H9 (cell line): ENCODE data around the gene STX16. TPM values are rescaled to one million over a fixed set of nuclear protein-coding genes. Genes with fewer than 3 reads are reported as not detected.

Experiments used
- DNase-seq: peaks from one replicate; pipeline ENCODE4 v3.0.0-alpha.2; 2017
- H2AFZ ChIP-seq: one replicate; pipeline ENCODE4 v1.6.1; 2013; ENCODE audit warnings: mild to moderate bottlenecking, low read length, control low read depth, moderate library complexity
- H2AK5ac ChIP-seq: 2 replicates; pipeline ENCODE4 v1.6.1; 2013; ENCODE audit warnings: low read length, control low read depth, mixed read lengths; ENCODE audit not compliant: insufficient read length
- H2BK120ac ChIP-seq: one replicate; pipeline ENCODE4 v1.6.1; 2013; ENCODE audit warnings: low read depth, mild to moderate bottlenecking, low read length, control low read depth, inconsistent platforms; ENCODE audit not compliant: poor library complexity, severe bottlenecking
- H2BK12ac ChIP-seq: 2 replicates; pipeline ENCODE4 v1.6.1; 2013; ENCODE audit warnings: low read length, control low read depth, mixed read lengths, low read depth; ENCODE audit not compliant: insufficient read length
- H2BK15ac ChIP-seq: 2 replicates; pipeline ENCODE4 v1.6.1; 2013; ENCODE audit warnings: low read depth, low read length, control low read depth
- H2BK20ac ChIP-seq: one replicate; pipeline ENCODE4 v1.6.1; 2013; ENCODE audit warnings: low read depth, mild to moderate bottlenecking, low read length, control low read depth, inconsistent platforms; ENCODE audit not compliant: poor library complexity, severe bottlenecking
- H2BK5ac ChIP-seq: 2 replicates; pipeline ENCODE4 v1.6.1; 2013; ENCODE audit warnings: low read length, control low read depth, mixed read lengths; ENCODE audit not compliant: insufficient read length
- H3K14ac ChIP-seq: 2 replicates; pipeline ENCODE4 v1.6.1; 2013; ENCODE audit warnings: low read length, control low read depth; ENCODE audit not compliant: insufficient read depth
- H3K18ac ChIP-seq: 2 replicates; pipeline ENCODE4 v1.6.1; 2013; ENCODE audit warnings: low read depth, mild to moderate bottlenecking, mixed read lengths, low read length, control low read depth; ENCODE audit not compliant: insufficient read length
- H3K23ac ChIP-seq: 2 replicates; pipeline ENCODE4 v1.6.1; 2013; ENCODE audit warnings: low read length, control low read depth, mixed read lengths, low read depth; ENCODE audit not compliant: insufficient read length
- H3K23me2 ChIP-seq: 2 replicates; pipeline ENCODE4 v1.6.1; 2013; ENCODE audit warnings: low read depth, mild to moderate bottlenecking, mixed read lengths, low read length, control low read depth; ENCODE audit not compliant: insufficient read length, poor library complexity, severe bottlenecking
- H3K27ac ChIP-seq: 2 replicates; pipeline ENCODE4 v1.5.1; 2013; ENCODE audit warnings: low read length, control low read depth, mixed read lengths, low read depth; ENCODE audit not compliant: insufficient read length
- H3K27me3 ChIP-seq: 2 replicates; pipeline ENCODE4 v1.6.1; 2013; ENCODE audit warnings: low read length, control low read depth, inconsistent platforms; ENCODE audit not compliant: insufficient read depth
- H3K4ac ChIP-seq: 2 replicates; pipeline ENCODE4 v1.6.1; 2013; ENCODE audit warnings: low read depth, mild to moderate bottlenecking, control low read depth, inconsistent platforms, low read length, moderate library complexity
- H3K4me1 ChIP-seq: 2 replicates; pipeline ENCODE4 v1.6.1; 2013; ENCODE audit warnings: low read length, control low read depth, inconsistent platforms; ENCODE audit not compliant: insufficient read depth
- H3K4me2 ChIP-seq: 2 replicates; pipeline ENCODE4 v1.6.1; 2013; ENCODE audit warnings: low read length, control low read depth, mixed read lengths; ENCODE audit not compliant: insufficient read length, insufficient read depth
- H3K56ac ChIP-seq: 2 replicates; pipeline ENCODE4 v1.6.1; 2013; ENCODE audit warnings: low read depth, mild to moderate bottlenecking, mixed read lengths, low read length, control low read depth; ENCODE audit not compliant: insufficient read length
- H3K79me1 ChIP-seq: 2 replicates; pipeline ENCODE4 v1.6.1; 2013; ENCODE audit warnings: low read depth, mild to moderate bottlenecking, moderate library complexity, low read length, control low read depth, inconsistent platforms; ENCODE audit not compliant: insufficient read depth, poor library complexity, severe bottlenecking
- H3K79me2 ChIP-seq: 2 replicates; pipeline ENCODE4 v1.6.1; 2013; ENCODE audit warnings: low read length, control low read depth, inconsistent platforms; ENCODE audit not compliant: insufficient read depth
- H3K9ac ChIP-seq: 2 replicates; pipeline ENCODE4 v1.6.1; 2013; ENCODE audit warnings: low read length, control low read depth, mixed read lengths; ENCODE audit not compliant: insufficient read length; ENCODE audit errors: extremely low read depth
- H3K9me3 ChIP-seq: one replicate; pipeline ENCODE4 v1.6.1; 2013; ENCODE audit warnings: low read depth, low read length, inconsistent platforms; ENCODE audit not compliant: control insufficient read depth
- H3T11ph ChIP-seq: one replicate; pipeline ENCODE4 v1.6.1; 2013; ENCODE audit warnings: mild to moderate bottlenecking, low read length, control low read depth, inconsistent platforms
- H4K20me1 ChIP-seq: one replicate; pipeline ENCODE4 v1.6.1; 2013; ENCODE audit not compliant: control insufficient read depth, insufficient read length, insufficient read depth
- H4K5ac ChIP-seq: 2 replicates; pipeline ENCODE4 v1.6.1; 2013; ENCODE audit warnings: low read depth, mild to moderate bottlenecking, mixed read lengths, low read length, control low read depth; ENCODE audit not compliant: insufficient read length
- H4K8ac ChIP-seq: replicated peaks from 2 replicates; pipeline ENCODE4 v1.6.1; 2013; ENCODE audit warnings: low read length, control low read depth, mixed read lengths, low read depth; ENCODE audit not compliant: insufficient read length
- H4K91ac ChIP-seq: 2 replicates; pipeline ENCODE4 v1.6.1; 2013; ENCODE audit warnings: low read depth, mild to moderate bottlenecking, moderate library complexity, mixed read lengths, low read length, control low read depth; ENCODE audit not compliant: insufficient read length
- H3K27ac Mint-ChIP-seq, 3 experiments: 2 replicates in 2 of 3; 3 replicates in 1 of 3; pipeline ENCODE4 v1.8.0; 2020 to 2021; ENCODE audit warnings: mixed read lengths in 3 of 3, mild to moderate bottlenecking in 1 of 3, moderate library complexity in 1 of 3
- H3K27me3 Mint-ChIP-seq: 2 replicates; pipeline ENCODE4 v1.8.0; 2021; ENCODE audit warnings: low read depth, mild to moderate bottlenecking, moderate library complexity, mixed read lengths
- H3K36me3 Mint-ChIP-seq, 3 experiments: 2 replicates in 2 of 3; 3 replicates in 1 of 3; pipeline ENCODE4 v1.8.0; 2020 to 2021; ENCODE audit warnings: low read depth in 3 of 3, mixed read lengths in 3 of 3; ENCODE audit not compliant: insufficient read depth in 1 of 3
- H3K4me1 Mint-ChIP-seq, 2 experiments: 2 replicates each; pipeline ENCODE4 v1.8.0; 2020; ENCODE audit warnings: mixed read lengths in 2 of 2
- H3K4me3 Mint-ChIP-seq, 2 experiments: 2 replicates in 1 of 2; 3 replicates in 1 of 2; pipeline ENCODE4 v1.8.0; 2020 to 2021; ENCODE audit warnings: mild to moderate bottlenecking in 2 of 2, mixed read lengths in 2 of 2, moderate library complexity in 1 of 2
- H3K9me3 Mint-ChIP-seq, 2 experiments: 2 replicates in 1 of 2; 3 replicates in 1 of 2; pipeline ENCODE4 v1.8.0; 2020; ENCODE audit warnings: mild to moderate bottlenecking in 2 of 2, mixed read lengths in 2 of 2, moderate library complexity in 1 of 2
- WGBS: extraction: QIAGEN DNeasy Blood & Tissue Kit; methylation state at CpG from one replicate; pipeline ENCODE4 v1.1.7; 2013; ENCODE audit warnings: missing lambda C conversion rate, low lambda C conversion rate, mixed read lengths; ENCODE audit not compliant: insufficient read length; ENCODE audit errors: extremely low coverage; 5-methylcytosine and 5-hydroxymethylcytosine counted together
- total RNA-seq: library from RNA; stranded (reverse); gene quantifications from 2 replicates; pipeline ENCODE4 v1.2.1, GENCODE V29; 2021
- TF ChIP-seq, protein P1 (sequence below): fragments of 200-600 bp; sonication (generic); conservative IDR thresholded peaks from 3 replicates; pipeline ENCODE4 v1.8.0; 2021; ENCODE audit warnings: antibody characterized with exemption, mild to moderate bottlenecking

Gene STX16
- total RNA-seq, 1 experiment from 2014 or later, result 87.8 TPM

DNA sequence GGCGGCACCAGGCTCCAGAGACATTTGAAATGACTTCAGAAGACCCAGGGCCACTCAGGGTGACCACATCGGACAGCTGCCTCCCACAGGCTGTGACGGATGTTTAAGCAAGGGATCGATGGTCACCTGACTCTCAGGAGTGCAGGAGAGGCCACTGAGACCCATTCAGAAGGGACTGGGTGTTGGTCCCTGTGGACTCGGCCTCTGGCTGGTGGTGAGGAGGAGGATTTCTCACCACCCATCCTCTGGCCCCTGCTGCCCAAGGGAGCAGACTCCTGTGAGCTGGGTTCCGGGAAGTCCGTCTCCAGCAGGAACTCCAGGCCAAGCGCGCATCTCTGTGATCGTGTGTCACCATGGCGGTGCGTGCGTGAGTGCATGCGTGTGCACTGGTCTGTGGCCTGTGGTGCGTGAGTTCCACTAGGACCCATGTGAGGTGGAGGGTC lies 67.1 kb downstream of the STX16 start:
- H3K4ac ChIP-seq, result no peak overlapping the region
- H3K56ac ChIP-seq, result no peak overlapping the region
- H3K27ac ChIP-seq, result no peak overlapping the region
- H3K23me2 ChIP-seq, result no peaks in the 10 kb centered on the region
- no peaks in the 10 kb centered on the region for H3K79me2 ChIP-seq
- H4K8ac ChIP-seq, result no peak overlapping the region
- Mint-ChIP-seq H3K27ac (peak overlapping the region in 1 of 3 experiments; percentile 74; a peak in 1 of 7 replicates), H3K4me3 (no peak overlapping the region), H3K36me3 (no peaks in the 10 kb centered on the region), H3K9me3 (no peaks in the 10 kb centered on the region), H3K4me1 (peaks cover 3 to 20% of the 10 kb centered on the region in 2 experiments), H3K27me3 (peaks cover 10% of the 10 kb centered on the region)
- H3K18ac ChIP-seq, result no peak overlapping the region
- no CpG with 5 or more reads among the region's 15 CpGs for WGBS
- TF ChIP-seq, protein P1, sequence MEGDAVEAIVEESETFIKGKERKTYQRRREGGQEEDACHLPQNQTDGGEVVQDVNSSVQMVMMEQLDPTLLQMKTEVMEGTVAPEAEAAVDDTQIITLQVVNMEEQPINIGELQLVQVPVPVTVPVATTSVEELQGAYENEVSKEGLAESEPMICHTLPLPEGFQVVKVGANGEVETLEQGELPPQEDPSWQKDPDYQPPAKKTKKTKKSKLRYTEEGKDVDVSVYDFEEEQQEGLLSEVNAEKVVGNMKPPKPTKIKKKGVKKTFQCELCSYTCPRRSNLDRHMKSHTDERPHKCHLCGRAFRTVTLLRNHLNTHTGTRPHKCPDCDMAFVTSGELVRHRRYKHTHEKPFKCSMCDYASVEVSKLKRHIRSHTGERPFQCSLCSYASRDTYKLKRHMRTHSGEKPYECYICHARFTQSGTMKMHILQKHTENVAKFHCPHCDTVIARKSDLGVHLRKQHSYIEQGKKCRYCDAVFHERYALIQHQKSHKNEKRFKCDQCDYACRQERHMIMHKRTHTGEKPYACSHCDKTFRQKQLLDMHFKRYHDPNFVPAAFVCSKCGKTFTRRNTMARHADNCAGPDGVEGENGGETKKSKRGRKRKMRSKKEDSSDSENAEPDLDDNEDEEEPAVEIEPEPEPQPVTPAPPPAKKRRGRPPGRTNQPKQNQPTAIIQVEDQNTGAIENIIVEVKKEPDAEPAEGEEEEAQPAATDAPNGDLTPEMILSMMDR, result no peak
- no peak overlapping the region for H3T11ph ChIP-seq
- H3K23ac ChIP-seq, result no peak overlapping the region
- H2BK5ac ChIP-seq, result no peak overlapping the region
- H2AK5ac ChIP-seq, result no peak overlapping the region
- H2BK120ac ChIP-seq, result no peak overlapping the region
- H4K5ac ChIP-seq, result no peak overlapping the region
- H3K4me2 ChIP-seq, result no peak overlapping the region
- no peaks in the 10 kb centered on the region for H4K20me1 ChIP-seq
- no peak overlapping the region for H2BK20ac ChIP-seq
- H3K9me3 ChIP-seq, result no peaks in the 10 kb centered on the region
- DNase-seq, result peak; percentile 19
- no peaks in the 10 kb centered on the region for H3K4me1 ChIP-seq
- no peaks in the 10 kb centered on the region for H3K79me1 ChIP-seq
- H2BK15ac ChIP-seq, result no peak overlapping the region
- no peak overlapping the region; the same call in 1 of the 2 replicates for H3K14ac ChIP-seq
- no peak overlapping the region for H4K91ac ChIP-seq
- H2AFZ ChIP-seq, result no peak overlapping the region
- H2BK12ac ChIP-seq, result no peak overlapping the region
- no peaks in the 10 kb centered on the region for H3K27me3 ChIP-seq
- H3K9ac ChIP-seq, result no peak overlapping the region
